ENCODE results near the gene BRK1.
"Not testable (repeated sequence)": the region's sequence is repeated elsewhere in the genome, so short reads cannot be mapped to it uniquely, and the experiment has no call there.

Gene BRK1

DNA sequence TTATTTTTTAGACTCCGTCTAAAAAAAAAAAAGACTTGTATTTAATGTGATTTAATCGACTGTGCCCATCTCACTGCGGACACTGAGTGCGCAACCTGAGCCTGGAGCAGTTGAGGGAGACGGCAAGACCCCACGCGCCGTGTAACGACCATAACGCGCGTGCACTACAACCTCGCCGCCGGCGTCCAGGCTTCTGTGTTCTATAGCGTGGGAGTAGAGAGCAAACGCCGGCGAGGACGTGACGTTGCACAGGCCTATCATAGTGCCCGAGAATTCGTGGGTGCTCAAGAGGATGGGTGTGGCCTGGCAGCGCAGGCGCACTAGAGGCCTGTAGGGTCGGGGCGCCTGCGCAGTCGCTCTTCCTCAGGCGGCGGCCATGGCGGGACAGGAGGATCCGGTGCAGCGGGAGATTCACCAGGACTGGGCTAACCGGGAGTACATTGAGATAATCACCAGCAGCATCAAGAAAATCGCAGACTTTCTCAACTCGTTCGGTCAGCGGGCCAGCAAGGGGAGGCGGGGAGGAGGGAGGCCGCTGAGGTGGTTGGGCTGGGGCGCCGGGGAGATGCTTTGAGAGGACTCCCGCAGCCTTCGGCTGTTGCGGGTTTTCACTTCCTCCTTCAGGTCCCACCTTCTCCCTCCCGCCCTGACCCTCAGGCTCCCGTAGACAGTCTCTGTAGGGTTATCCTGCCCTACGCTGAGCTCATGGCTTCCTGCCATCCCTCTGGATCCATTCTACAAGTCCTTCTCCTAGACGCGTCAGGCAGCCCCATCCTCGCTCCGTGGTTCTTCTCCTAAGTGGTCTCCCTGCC, at the start of gene BRK1:
Gene BRK1, plus strand, starts transcription at position 350 of the 812 bp plus-strand sequence. Its CDS starts 27 bp downstream, at position 377.
- peaks cover 48% of the 10 kb centered on the region for H4K20me1 ChIP-seq
- no peak for TF ChIP-seq Cebpa-rat (IDR thresholded peaks at IDR 0.05)
- H3K27ac ChIP-seq = peak within 1 kb of the TSS; percentile 70
- peak within 1 kb of the TSS; percentile 84 for H3K4me3 ChIP-seq
- peaks cover 29% of the 10 kb centered on the region for H3K36me3 ChIP-seq
- H3K9me3 ChIP-seq = no peaks in the 10 kb centered on the region
- peak within 1 kb of the TSS; percentile 89 for H3K9ac ChIP-seq
- no peaks in the 10 kb centered on the region for H3K27me3 ChIP-seq
- peak within 1 kb of the TSS; percentile 97 for H3K4me2 ChIP-seq
- H3K4me1 ChIP-seq = peaks cover 30% of the 10 kb centered on the region

DNA sequence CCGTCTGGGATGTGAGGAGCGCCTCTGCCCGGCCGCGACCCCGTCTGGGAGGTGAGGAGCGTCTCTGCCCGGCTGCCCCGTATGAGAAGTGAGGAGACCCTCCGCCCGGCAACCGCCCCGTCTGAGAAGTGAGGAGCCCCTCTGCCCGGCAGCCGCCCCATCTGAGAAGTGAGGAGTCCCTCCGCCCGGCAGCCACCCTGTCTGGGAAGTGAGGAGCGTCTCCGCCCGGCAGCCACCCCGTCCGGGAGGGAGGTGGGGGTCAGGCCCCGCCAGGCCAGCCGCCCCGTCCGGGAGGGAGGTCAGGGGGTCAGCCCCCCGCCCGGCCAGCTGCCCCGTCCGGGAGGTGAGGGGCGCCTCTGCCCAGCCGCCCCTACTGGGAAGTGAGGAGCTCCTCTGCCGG, 45.4 kb upstream of the BRK1 start:
- not testable (repeated sequence) for H3K27ac ChIP-seq, H3K4me2 ChIP-seq, H3K27me3 ChIP-seq, H3K4me1 ChIP-seq, H3K4me3 ChIP-seq, H3K9ac ChIP-seq, H4K20me1 ChIP-seq, H3K9me3 ChIP-seq
- H3K36me3 ChIP-seq = peaks cover 65% of the 10 kb centered on the region

DNA sequence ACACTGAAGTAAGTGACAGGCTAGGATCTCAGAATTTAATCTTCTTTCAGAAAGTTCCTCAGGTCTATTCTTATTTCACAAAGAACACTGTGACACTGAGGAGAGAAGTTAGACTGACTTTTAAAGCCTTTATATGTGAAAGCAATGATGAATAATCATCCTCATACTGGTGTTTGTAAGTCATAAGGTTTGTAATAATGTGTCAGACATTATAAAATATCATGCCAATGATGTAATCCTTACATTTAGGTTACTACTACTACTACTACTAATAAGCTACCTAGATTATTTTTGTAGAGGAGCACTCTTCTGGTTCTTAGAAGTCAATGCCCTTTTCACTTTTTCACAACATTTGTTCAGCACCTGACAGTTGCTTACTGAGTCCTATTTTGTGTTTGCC, 40.8 kb upstream of the BRK1 start:
- H4K20me1 ChIP-seq = no peaks in the 10 kb centered on the region
- no peak overlapping the region for H3K9ac ChIP-seq
- TF ChIP-seq Cebpa-rat (IDR thresholded peaks at IDR 0.05) = no peak
- H3K9me3 ChIP-seq = no peaks in the 10 kb centered on the region
- peaks cover 68% of the 10 kb centered on the region for H3K36me3 ChIP-seq
- H3K27ac ChIP-seq = no peak overlapping the region
- H3K4me2 ChIP-seq = no peak overlapping the region
- no peak overlapping the region for H3K4me3 ChIP-seq
- H3K27me3 ChIP-seq = no peaks in the 10 kb centered on the region
- H3K4me1 ChIP-seq = no peaks in the 10 kb centered on the region

DNA sequence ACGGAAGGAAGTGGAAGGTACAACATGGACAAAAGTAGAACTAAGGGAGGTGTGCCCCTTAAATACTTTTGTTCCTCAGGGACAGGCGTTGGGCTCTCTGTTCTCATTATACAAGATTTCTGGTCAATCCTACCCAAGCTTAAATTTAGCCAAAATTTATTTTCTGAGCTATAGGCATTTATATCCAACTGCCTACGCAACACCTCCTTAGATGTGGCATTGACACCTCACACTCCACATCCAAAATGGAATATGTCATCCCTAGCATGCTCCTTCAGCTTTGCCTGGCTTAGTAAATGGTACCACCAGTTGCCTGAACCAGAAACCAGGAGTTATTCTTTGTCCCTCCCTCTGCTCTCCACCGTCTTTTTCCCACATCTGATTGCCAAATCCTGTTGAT, 33.6 kb upstream of the BRK1 start:
- H3K4me3 ChIP-seq = no peak overlapping the region
- no peak overlapping the region for H3K27ac ChIP-seq
- peaks cover 97% of the 10 kb centered on the region for H3K36me3 ChIP-seq
- TF ChIP-seq Cebpa-rat (IDR thresholded peaks at IDR 0.05) = no peak
- H3K4me2 ChIP-seq = no peak overlapping the region
- H3K27me3 ChIP-seq = no peaks in the 10 kb centered on the region
- no peaks in the 10 kb centered on the region for H3K9me3 ChIP-seq
- no peaks in the 10 kb centered on the region for H3K4me1 ChIP-seq
- no peak overlapping the region for H3K9ac ChIP-seq
- H4K20me1 ChIP-seq = no peaks in the 10 kb centered on the region

DNA sequence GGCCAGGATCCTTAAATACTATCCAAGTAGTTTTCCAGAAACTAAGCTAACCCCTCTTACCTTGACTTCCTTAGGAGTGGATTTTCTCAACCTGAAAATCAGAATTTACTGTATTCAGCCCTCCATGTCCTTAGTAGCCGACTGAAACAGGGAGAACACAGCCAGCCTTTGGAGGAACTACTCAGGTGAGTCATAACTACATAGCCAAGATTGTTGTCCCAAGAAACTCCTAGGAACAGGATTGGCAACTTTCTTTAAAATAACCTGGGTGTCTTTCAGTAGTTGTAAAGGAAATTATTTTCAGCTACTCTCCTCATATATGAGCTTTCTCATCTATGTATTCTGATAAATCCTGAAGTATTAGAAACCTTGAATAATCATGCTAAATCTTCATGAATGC, 29.7 kb upstream of the BRK1 start:
- no peaks in the 10 kb centered on the region for H3K27me3 ChIP-seq
- H3K4me3 ChIP-seq = no peak overlapping the region
- H3K4me2 ChIP-seq = no peak overlapping the region
- H3K9me3 ChIP-seq = no peaks in the 10 kb centered on the region
- TF ChIP-seq Cebpa-rat (IDR thresholded peaks at IDR 0.05) = no peak
- no peak overlapping the region for H3K27ac ChIP-seq
- no peaks in the 10 kb centered on the region for H3K4me1 ChIP-seq
- no peaks in the 10 kb centered on the region for H4K20me1 ChIP-seq
- H3K36me3 ChIP-seq = peaks cover 97% of the 10 kb centered on the region
- no peak overlapping the region for H3K9ac ChIP-seq

DNA sequence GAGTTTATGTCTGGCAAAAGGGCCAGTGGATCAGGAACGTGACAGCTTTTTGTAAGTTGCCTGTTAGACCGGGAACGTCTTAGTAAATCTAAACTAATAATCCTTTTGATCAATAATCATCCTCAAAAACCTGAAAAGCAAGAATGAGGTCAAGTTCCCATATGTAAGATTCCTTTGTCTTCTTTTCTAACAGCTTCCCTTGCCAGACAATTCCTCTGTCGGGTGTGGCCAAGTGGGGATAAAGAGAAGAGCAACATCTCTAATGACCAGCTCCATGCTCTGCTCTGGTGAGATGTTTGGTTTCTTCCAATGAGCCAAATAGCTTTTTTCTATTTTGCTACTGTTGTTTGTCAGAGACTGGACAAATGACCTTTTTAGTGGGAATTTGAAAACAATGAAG, 27.2 kb upstream of the BRK1 start:
- no peak for TF ChIP-seq Cebpa-rat (IDR thresholded peaks at IDR 0.05)
- no peak overlapping the region for H3K4me3 ChIP-seq
- no peak overlapping the region for H3K27ac ChIP-seq
- no peaks in the 10 kb centered on the region for H3K4me1 ChIP-seq
- no peak overlapping the region for H3K4me2 ChIP-seq
- H4K20me1 ChIP-seq = no peaks in the 10 kb centered on the region
- no peaks in the 10 kb centered on the region for H3K9me3 ChIP-seq
- no peak overlapping the region for H3K9ac ChIP-seq
- peaks cover 93% of the 10 kb centered on the region for H3K36me3 ChIP-seq
- H3K27me3 ChIP-seq = no peaks in the 10 kb centered on the region

DNA sequence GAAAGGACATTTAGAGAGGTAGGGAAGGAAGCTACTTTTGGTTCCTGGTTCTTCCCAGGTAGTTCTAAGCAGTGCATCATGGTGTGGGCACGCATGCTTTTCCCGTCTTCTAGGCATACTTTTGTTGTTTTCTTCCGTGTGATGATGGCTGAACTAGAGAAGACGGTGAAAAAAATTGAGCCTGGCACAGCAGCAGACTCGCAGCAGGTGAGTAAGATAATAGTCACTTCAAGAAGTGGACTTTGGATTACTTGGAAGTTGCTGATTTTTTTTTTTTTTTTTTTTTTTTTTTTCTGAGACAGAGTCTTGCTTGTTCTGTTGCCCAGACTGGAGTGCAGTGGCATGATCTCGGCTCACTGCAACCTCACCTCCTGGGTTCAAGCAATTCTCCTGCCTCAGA, 25.3 kb upstream of the BRK1 start:
- no peak for TF ChIP-seq Cebpa-rat (IDR thresholded peaks at IDR 0.05)
- H3K27ac ChIP-seq = no peak overlapping the region
- H3K36me3 ChIP-seq = peaks cover 94% of the 10 kb centered on the region
- no peak overlapping the region for H3K9ac ChIP-seq
- no peaks in the 10 kb centered on the region for H3K4me1 ChIP-seq
- H3K9me3 ChIP-seq = no peaks in the 10 kb centered on the region
- H4K20me1 ChIP-seq = no peaks in the 10 kb centered on the region
- no peaks in the 10 kb centered on the region for H3K27me3 ChIP-seq
- H3K4me2 ChIP-seq = no peak overlapping the region
- no peak overlapping the region for H3K4me3 ChIP-seq

DNA sequence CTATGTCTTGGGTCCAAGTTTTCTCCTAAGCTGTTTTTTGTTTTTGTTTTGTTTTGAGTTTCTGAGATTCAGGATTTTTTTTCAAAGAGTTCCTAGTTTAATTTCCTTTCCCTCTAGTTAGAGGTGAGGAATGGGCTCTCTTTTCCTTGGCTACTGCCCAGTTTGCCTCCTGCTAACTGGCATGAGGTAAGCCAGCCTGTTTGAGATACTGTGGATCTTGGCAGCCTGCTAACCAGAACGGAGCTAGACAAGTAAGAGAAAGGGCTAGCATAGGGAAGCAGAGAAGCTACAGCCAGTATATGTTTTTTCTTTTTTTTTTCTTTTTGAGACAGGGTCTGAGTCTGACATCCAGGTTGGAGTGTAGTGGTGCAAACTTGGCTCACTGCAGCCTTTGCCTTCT, 24.7 kb upstream of the BRK1 start:
- not testable (repeated sequence) for H3K9ac ChIP-seq, H3K27ac ChIP-seq, H3K4me3 ChIP-seq, H4K20me1 ChIP-seq, H3K4me1 ChIP-seq, H3K4me2 ChIP-seq, H3K9me3 ChIP-seq, H3K27me3 ChIP-seq
- peaks cover 93% of the 10 kb centered on the region for H3K36me3 ChIP-seq

DNA sequence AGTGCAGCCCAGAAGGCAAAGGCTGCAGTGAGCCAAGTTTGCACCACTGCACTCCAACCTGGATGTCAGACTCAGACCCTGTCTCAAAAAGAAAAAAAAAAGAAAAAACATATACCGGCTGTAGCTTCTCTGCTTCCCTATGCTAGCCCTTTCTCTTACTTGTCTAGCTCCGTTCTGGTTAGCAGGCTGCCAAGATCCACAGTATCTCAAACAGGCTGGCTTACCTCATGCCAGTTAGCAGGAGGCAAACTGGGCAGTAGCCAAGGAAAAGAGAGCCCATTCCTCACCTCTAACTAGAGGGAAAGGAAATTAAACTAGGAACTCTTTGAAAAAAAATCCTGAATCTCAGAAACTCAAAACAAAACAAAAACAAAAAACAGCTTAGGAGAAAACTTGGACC, 24.1 kb upstream of the BRK1 start:
- not testable (repeated sequence) for H4K20me1 ChIP-seq, H3K9me3 ChIP-seq, H3K4me3 ChIP-seq, H3K27ac ChIP-seq, H3K4me2 ChIP-seq, H3K4me1 ChIP-seq, H3K9ac ChIP-seq, H3K27me3 ChIP-seq
- H3K36me3 ChIP-seq = peaks cover 93% of the 10 kb centered on the region

DNA sequence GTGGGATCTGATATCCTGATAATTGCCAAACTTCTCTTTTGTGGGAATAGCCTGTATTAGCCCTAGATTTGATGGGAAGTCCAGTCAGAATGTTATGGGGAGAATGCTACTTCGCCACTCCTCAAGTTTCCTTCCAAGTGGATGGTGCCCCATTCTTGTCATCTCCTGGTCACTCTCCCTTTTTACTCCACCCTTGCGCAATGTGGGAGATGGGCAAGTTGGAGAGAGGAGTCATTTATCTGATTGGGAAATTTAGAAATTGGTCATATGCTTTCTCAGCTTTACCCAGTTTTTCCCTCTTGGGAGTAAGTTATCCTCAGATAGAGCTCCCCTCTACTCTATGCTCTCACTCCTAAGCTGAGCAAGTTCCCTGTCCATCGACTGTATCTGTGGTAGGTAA, 21.8 kb upstream of the BRK1 start:
- Histone ChIP-seq H3K4me1 (no peaks in the 10 kb centered on the region), H3K36me3 (peaks cover 93% of the 10 kb centered on the region)
- TF ChIP-seq Cebpa-rat (IDR thresholded peaks at IDR 0.05) = no peak

DNA sequence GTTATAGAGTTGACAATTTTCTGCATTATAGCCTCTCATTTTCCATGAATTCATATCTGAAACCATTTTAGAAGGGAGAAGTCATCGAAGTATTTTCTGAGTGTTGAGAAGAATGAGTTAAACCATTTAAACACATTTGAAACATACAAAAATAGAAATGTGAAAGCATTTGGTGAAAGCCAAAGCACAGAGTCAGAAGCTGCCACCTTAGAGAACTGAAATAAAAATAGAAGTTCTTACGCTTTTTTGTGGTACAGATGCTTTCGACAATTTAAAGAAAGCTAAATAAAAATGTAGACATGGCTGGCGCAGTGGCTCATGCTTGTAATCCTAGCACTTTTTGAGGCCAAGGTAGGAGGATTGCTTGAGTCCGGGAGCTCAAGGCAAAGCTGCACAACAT, 16.4 kb upstream of the BRK1 start:
- Histone ChIP-seq H3K4me2 (no peak overlapping the region), H4K20me1 (no peaks in the 10 kb centered on the region), H3K4me3 (no peak overlapping the region), H3K4me1 (no peaks in the 10 kb centered on the region), H3K9ac (no peak overlapping the region), H3K9me3 (no peaks in the 10 kb centered on the region), H3K27ac (no peak overlapping the region), H3K27me3 (no peaks in the 10 kb centered on the region), H3K36me3 (peaks cover 87% of the 10 kb centered on the region)
- TF ChIP-seq Cebpa-rat (IDR thresholded peaks at IDR 0.05) = no peak

More for the DNA sequence above, 21.8 kb upstream of the BRK1 start:
- H3K27ac ChIP-seq = no peak overlapping the region
- H3K4me3 ChIP-seq = no peak overlapping the region
- no peak overlapping the region for H3K9ac ChIP-seq
- H3K4me2 ChIP-seq = no peak overlapping the region
- H3K9me3 ChIP-seq = no peaks in the 10 kb centered on the region
- no peaks in the 10 kb centered on the region for H3K27me3 ChIP-seq
- H4K20me1 ChIP-seq = no peaks in the 10 kb centered on the region
